Thyroid gland (tissue), 4 donors: ENCODE measurements around the gene DNAJC19.

Experiments
- CTCF ChIP-seq, 6 experiments: fragments of 200-600 bp in 3 of 6; fragments of 450-650 bp in 3 of 6; sonication (generic) in 3 of 6; IDR thresholded peaks; one replicate each; pipeline ENCODE4 v1.5.1; 2016 to 2019; ENCODE audit warnings: antibody characterized with exemption in 6 of 6, mild to moderate bottlenecking in 2 of 6, inconsistent platforms in 1 of 6, moderate library complexity in 1 of 6
- POLR2A ChIP-seq, 2 donors: fragments of 450-650 bp; IDR thresholded peaks; one replicate each; pipeline ENCODE4 v1.6.1; 2017; ENCODE audit warnings: antibody characterized with exemption in 2 of 2, mild to moderate bottlenecking in 2 of 2, moderate library complexity in 1 of 2

- no peak for TF ChIP-seq POLR2A (IDR thresholded peaks at IDR 0.05)
- TF ChIP-seq CTCF (IDR thresholded peaks at IDR 0.05), result no peak
Observed at GRCh38 chr3:180980611-180981010, 8.9 kb downstream of the DNAJC19 start.
